GM18526 (cell line): ENCODE results near the gene PERM1.

Experiments used
- POLR2A ChIP-seq: IDR thresholded peaks from 3 replicates; pipeline ENCODE4 v1.6.1; 2011; ENCODE audit not compliant: insufficient read length; ENCODE audit errors: extremely low read depth

PERM1 gene

GRCh38 chr1:928825-929661 is 52.9 kb downstream of the PERM1 start:
- TF ChIP-seq POLR2A = no peak

GRCh38 chr1:927748-928147 is 54.1 kb downstream of the PERM1 start:
- no peak for TF ChIP-seq POLR2A

GRCh38 chr1:927234-927633 is 54.7 kb downstream of the PERM1 start:
- no peak for TF ChIP-seq POLR2A

DNA sequence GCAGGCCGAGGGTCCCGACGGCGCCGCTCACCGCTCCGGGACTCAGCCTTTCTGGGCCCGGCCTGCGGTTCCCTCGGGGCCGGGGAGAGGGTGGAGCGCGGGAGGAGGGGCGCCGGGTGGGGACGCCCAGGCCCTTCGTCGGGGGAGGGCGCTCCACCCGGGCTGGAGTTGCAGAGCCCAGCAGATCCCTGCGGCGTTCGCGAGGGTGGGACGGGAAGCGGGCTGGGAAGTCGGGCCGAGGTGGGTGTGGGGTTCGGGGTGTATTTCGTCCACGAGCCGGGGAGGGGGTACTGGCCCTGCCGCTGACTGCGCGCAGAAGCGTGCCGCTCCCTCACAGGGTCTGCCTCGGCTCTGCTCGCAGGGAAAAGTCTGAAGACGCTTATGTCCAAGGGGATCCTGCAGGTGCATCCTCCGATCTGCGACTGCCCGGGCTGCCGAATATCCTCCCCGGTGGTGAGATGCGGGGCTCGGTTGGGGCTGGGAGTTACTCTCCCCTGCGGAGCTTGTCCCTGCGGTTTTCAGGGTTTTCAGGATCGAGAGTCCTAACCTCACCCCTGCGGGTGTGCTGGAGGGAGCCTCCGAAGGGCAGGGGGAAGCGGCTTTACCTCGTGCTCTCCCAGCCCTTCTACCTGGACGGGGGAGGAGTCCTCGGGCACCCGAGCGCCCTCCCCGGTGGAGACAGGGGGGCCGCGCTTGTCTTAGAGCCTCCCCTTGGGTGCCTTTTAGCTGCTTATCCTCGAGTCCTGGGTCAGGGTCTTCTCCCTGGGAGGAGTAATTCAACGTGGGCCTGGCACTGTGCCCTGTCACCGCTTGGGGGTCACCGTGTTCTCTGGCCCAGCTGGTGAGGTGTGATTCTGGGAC is 56.1 kb downstream of the PERM1 start:
- TF ChIP-seq POLR2A = no peak
